Measurements from ENCODE around the gene SNCA. TPM values are rescaled to one million over a fixed set of nuclear protein-coding genes. Genes with fewer than 3 reads are reported as not detected.
A peak's percentile ranks its signal among the peaks of the same experiment; 100 is the strongest.

SNCA gene
- total and polyA plus RNA-seq, 2 experiments from 2014 or later, result 99.1 to 127 TPM

DNA sequence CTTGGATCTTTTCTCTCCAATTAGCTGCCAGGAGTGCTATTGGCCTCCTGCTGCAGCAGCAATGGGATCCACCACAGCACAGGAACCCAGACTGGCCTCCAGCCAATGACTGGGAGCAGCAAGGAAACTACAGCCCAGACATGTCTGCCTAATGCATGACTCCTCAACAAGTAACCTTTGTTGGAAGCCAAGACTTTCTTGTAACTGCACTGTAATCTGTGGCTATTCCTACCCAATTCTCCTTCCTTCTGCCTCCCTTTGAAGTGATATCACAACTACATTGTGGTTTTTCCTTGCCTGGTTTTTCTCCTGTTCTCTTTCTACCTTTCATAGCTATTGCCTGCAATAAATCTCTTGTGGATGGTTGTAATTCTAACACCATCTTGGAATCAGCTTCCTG is 39.8 kb downstream of the SNCA start:
- H3K9me3 ChIP-seq (ENCODE audit: low read depth), result no peaks in the 10 kb centered on the region
- no peaks in the 10 kb centered on the region for H3K27me3 ChIP-seq
- peak in 1 of 2 donors; percentile 86 for DNase-seq (ENCODE audit: low read depth in 1 of 2, low spot score in 1 of 2)
- no peak overlapping the region for H3K27ac ChIP-seq
- H3K4me1 ChIP-seq (ENCODE audit: low read depth), result no peaks in the 10 kb centered on the region
- TF ChIP-seq, protein P1, sequence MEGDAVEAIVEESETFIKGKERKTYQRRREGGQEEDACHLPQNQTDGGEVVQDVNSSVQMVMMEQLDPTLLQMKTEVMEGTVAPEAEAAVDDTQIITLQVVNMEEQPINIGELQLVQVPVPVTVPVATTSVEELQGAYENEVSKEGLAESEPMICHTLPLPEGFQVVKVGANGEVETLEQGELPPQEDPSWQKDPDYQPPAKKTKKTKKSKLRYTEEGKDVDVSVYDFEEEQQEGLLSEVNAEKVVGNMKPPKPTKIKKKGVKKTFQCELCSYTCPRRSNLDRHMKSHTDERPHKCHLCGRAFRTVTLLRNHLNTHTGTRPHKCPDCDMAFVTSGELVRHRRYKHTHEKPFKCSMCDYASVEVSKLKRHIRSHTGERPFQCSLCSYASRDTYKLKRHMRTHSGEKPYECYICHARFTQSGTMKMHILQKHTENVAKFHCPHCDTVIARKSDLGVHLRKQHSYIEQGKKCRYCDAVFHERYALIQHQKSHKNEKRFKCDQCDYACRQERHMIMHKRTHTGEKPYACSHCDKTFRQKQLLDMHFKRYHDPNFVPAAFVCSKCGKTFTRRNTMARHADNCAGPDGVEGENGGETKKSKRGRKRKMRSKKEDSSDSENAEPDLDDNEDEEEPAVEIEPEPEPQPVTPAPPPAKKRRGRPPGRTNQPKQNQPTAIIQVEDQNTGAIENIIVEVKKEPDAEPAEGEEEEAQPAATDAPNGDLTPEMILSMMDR (IDR thresholded peaks at IDR 0.05; ENCODE audit: low read depth, low read length), result no peak
- H3K4me3 ChIP-seq, result no peak overlapping the region
- no peaks in the 10 kb centered on the region for H3K36me3 ChIP-seq

DNA sequence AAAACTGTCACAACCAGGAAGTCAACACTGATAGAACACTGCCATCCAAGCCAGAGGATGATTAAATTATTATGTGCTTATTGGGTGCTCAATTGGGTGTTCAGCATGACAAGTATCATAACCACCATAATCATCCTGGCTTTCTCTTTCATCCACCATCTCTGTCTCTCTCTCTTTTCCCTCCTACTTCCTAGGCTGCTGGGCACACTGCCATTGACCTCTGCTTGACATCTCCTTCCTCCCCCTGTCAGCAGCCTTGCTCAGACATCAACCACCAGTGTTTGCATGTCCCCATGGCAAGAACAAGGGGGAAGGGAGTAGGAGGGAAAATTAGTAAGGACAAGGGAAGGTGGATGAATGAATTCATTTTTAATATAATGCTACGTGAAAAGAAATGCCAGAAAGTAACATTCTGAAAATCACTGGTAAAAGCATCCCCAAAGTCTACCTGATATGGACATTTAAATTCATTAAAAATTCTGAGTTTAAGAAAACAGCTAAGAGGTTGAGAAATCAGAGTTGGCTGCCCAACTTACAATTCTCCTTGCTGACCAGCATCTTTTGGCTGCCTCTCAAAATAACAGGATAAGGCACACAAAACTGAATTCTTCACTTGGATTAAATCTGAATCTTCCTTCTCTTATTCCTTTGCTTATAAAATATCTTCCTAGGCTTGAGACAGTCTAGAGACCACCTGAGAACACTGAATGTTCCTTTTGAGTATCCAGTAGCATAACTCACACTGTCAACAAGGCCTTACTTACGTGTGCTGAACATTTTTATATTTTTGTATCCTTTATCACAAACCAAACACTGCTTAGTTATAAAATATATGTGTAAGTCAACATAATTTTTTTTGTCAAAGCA is 48.5 kb downstream of the SNCA start:
- H3K27me3 ChIP-seq, result no peaks in the 10 kb centered on the region
- H3K9me3 ChIP-seq (ENCODE audit: low read depth), result no peaks in the 10 kb centered on the region
- peak overlapping the region; percentile 52 for H3K27ac ChIP-seq
- H3K4me1 ChIP-seq (ENCODE audit: low read depth), result peaks cover 13% of the 10 kb centered on the region
- TF ChIP-seq, protein P1 (IDR thresholded peaks at IDR 0.05; ENCODE audit: low read depth, low read length), result no peak
- no peaks in the 10 kb centered on the region for H3K36me3 ChIP-seq
- H3K4me3 ChIP-seq, result no peak overlapping the region
- DNase-seq (ENCODE audit: low read depth in 1 of 2, low spot score in 1 of 2), result peak; percentile 65 to 95

DNA sequence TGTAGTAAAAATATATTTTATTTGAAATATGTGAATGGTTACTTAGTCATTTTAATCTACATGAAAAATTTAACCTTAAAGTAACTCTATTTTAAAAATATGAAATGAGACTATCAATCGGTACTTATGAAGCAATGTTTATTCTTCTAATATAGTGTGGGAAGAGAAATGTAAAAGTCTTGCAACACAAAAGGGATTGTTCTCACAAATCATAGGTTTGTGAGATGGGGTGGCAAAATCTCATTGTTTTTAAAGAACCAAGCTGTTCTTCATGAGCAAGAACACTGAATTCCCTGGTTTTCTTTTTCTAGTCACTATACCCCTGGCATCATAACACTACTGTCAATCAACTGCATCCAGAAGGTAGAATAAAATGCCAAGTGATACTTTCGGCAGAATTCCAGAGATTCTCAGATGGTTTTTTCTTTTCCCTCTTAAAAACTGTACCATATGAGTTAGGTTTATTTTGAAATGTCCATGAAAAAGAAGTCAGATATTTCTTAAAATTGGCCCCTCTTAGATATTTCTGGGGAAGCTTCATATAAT is 52.2 kb downstream of the SNCA start:
- H3K4me1 ChIP-seq (ENCODE audit: low read depth), result peaks cover 13% of the 10 kb centered on the region
- TF ChIP-seq, protein P1 (IDR thresholded peaks at IDR 0.05; ENCODE audit: low read depth, low read length), result no peak
- no peak overlapping the region for H3K4me3 ChIP-seq
- H3K27me3 ChIP-seq, result no peaks in the 10 kb centered on the region
- no peak overlapping the region for H3K27ac ChIP-seq
- no peaks in the 10 kb centered on the region for H3K36me3 ChIP-seq
- no peaks in the 10 kb centered on the region for H3K9me3 ChIP-seq (ENCODE audit: low read depth)
- peak in 1 of 2 donors; percentile 29 for DNase-seq (ENCODE audit: low read depth in 1 of 2, low spot score in 1 of 2)

DNA sequence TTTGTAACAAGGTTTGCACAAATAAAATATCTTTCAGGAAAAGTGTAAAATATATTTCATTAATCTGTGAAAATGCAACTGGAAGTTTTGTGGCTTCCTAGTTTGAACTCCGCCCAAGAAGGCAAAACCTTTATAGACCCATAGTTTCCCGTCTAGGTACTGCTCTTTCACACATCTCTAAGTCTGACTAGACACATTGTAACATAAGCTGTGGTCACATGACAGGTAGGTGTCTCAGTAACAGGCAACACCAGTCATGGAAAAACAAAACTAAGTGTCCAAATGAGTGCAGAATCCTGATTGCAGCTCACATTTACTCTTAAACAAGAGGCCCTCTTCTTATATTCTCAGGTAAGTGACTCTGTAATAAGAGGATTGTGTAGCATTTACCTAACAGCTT is 55.6 kb downstream of the SNCA start:
- no peak for DNase-seq (ENCODE audit: low read depth in 1 of 2, low spot score in 1 of 2)
- Histone ChIP-seq H3K4me3 (no peak overlapping the region), H3K9me3 (ENCODE audit: low read depth) (no peaks in the 10 kb centered on the region), H3K27me3 (no peaks in the 10 kb centered on the region), H3K36me3 (no peaks in the 10 kb centered on the region), H3K27ac (no peak overlapping the region), H3K4me1 (ENCODE audit: low read depth) (no peaks in the 10 kb centered on the region)
- TF ChIP-seq, protein P1 (IDR thresholded peaks at IDR 0.05; ENCODE audit: low read depth, low read length), result no peak

DNA sequence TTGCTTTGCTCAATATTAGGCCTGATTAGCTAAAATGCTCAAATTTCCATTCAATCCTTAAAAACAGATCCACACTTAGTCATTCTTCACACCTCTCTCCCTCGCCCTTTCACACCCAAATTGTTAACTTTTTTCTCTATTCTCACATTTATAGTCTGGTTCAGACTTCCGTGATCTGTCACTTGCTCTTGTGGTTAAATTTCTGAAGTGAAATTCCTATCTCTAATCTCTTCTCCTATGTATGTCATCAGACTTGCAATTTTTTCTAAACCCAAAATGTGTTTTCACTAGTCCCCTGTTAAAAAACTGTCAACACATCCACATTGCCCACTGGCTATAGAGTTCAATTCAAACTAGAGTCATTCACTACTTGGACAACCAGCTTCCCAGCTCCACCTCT is 63.2 kb downstream of the SNCA start:
- peak in 1 of 2 donors; percentile 29 for DNase-seq (ENCODE audit: low read depth in 1 of 2, low spot score in 1 of 2)
- TF ChIP-seq, protein P1 (IDR thresholded peaks at IDR 0.05; ENCODE audit: low read depth, low read length), result no peak
- no peaks in the 10 kb centered on the region for H3K36me3 ChIP-seq
- H3K27me3 ChIP-seq, result no peaks in the 10 kb centered on the region
- no peak overlapping the region for H3K4me3 ChIP-seq
- H3K27ac ChIP-seq, result no peak overlapping the region
- H3K4me1 ChIP-seq (ENCODE audit: low read depth), result no peaks in the 10 kb centered on the region
- H3K9me3 ChIP-seq (ENCODE audit: low read depth), result no peaks in the 10 kb centered on the region

All from cardiac muscle cell (in vitro differentiated cells and primary cell).